GM12874 (cell line): Measurements from ENCODE around the gene CNPY1.

Experiments used
- CTCF ChIP-seq: IDR thresholded peaks from 2 replicates; pipeline ENCODE4 v1.5.1; 2011; ENCODE audit warnings: low read depth, mild to moderate bottlenecking, control low read depth, low read length, moderate library complexity; ENCODE audit not compliant: insufficient read depth

Gene CNPY1

GRCh38 chr7:155489158-155489840, 57.1 kb downstream of the CNPY1 start:
- TF ChIP-seq CTCF = no peak

- no peak for TF ChIP-seq CTCF
Observed at GRCh38 chr7:155488483-155489127, 57.8 kb downstream of the CNPY1 start.

- TF ChIP-seq CTCF = no peak
Observed at GRCh38 chr7:155487509-155488482, 58.6 kb downstream of the CNPY1 start.

- TF ChIP-seq CTCF = no peak
Observed at GRCh38 chr7:155486783-155487508, 59.4 kb downstream of the CNPY1 start.

- TF ChIP-seq CTCF = no peak
Observed at GRCh38 chr7:155484483-155485399, 61.6 kb downstream of the CNPY1 start.

- TF ChIP-seq CTCF = no peak
Observed at GRCh38 chr7:155483868-155484325, 62.5 kb downstream of the CNPY1 start.
